Smooth muscle cell (in vitro differentiated cells): ENCODE measurements around the gene APCDD1L. TPM values are rescaled to one million over a fixed set of nuclear protein-coding genes. Genes with fewer than 3 reads are reported as not detected.
A peak's percentile ranks its signal among the peaks of the same experiment; 100 is the strongest.
"Not testable (repeated sequence)": the region's sequence is repeated elsewhere in the genome, so short reads cannot be mapped to it uniquely, and the experiment has no call there.

ENCODE experiments used
- DNase-seq: peaks from one replicate; lab custom pipeline; 2025; ENCODE audit not compliant: unreplicated experiment; lab: John Stamatoyannopoulos, UW
- H2AFZ ChIP-seq: fragments of 200-600 bp; sonication (generic); 2 replicates; pipeline ENCODE4 v1.6.0; 2016; ENCODE audit warnings: antibody characterized with exemption, low read depth, mild to moderate bottlenecking
- H3F3A ChIP-seq: fragments of 200-600 bp; sonication (generic); 2 replicates; pipeline ENCODE4 v1.6.0; 2017; ENCODE audit warnings: antibody characterized with exemption, low read depth
- H3K27ac ChIP-seq: fragments of 200-600 bp; sonication (generic); 2 replicates; pipeline ENCODE4 v1.5.1; 2016; ENCODE audit warnings: low read depth, mild to moderate bottlenecking
- H3K27me3 ChIP-seq: fragments of 200-600 bp; sonication (generic); 2 replicates; pipeline ENCODE4 v1.6.1; 2016; ENCODE audit warnings: low read depth, mild to moderate bottlenecking
- H3K36me3 ChIP-seq: fragments of 200-600 bp; sonication (generic); 2 replicates; pipeline ENCODE4 v1.5.1; 2016; ENCODE audit warnings: low read depth
- H3K4me1 ChIP-seq: fragments of 200-600 bp; sonication (generic); 2 replicates; pipeline ENCODE4 v1.5.1; 2016; ENCODE audit warnings: low read depth
- H3K4me2 ChIP-seq: fragments of 200-600 bp; sonication (generic); 2 replicates; pipeline ENCODE4 v1.6.0; 2016; ENCODE audit warnings: mild to moderate bottlenecking
- H3K4me3 ChIP-seq: fragments of 200-600 bp; sonication (generic); 2 replicates; pipeline ENCODE4 v1.5.1; 2016; ENCODE audit warnings: mild to moderate bottlenecking
- H3K79me2 ChIP-seq: fragments of 200-600 bp; sonication (generic); 2 replicates; pipeline ENCODE4 v1.6.0; 2016; ENCODE audit warnings: low read depth, mild to moderate bottlenecking
- H3K9ac ChIP-seq: fragments of 200-600 bp; sonication (generic); 2 replicates; pipeline ENCODE4 v1.6.0; 2016; ENCODE audit warnings: low read depth
- H3K9me3 ChIP-seq: fragments of 200-600 bp; sonication (generic); replicated peaks from 2 replicates; pipeline ENCODE4 v1.5.1; 2016; ENCODE audit warnings: low read depth
- H4K20me1 ChIP-seq: fragments of 200-600 bp; sonication (generic); 2 replicates; pipeline ENCODE4 v1.6.0; 2016; ENCODE audit warnings: low read depth
- WGBS: methylation state at CpG from one replicate; pipeline ENCODE4 v1.1.7; 2016; ENCODE audit warnings: low lambda C conversion rate; 5-methylcytosine and 5-hydroxymethylcytosine counted together
- polyA plus RNA-seq: library from polyadenylated mRNA; unstranded; fragments of >200 nt; fragmentation: Nextera tagmentation; extraction: Ambion mirVana; gene quantifications from 2 replicates; pipeline ENCODE4 v1.2.1, GENCODE V29; 2016
- total RNA-seq: library from RNA; depleted of rRNA; stranded (reverse); fragments of >200 nt; gene quantifications from 2 replicates; pipeline ENCODE4 v1.2.3, GENCODE V29; 2014
- TF ChIP-seq, protein P1 (sequence below): fragments of 200-600 bp; sonication (generic); IDR thresholded peaks from 2 replicates; pipeline ENCODE4 v1.5.1; 2017; ENCODE audit warnings: borderline replicate concordance, mild to moderate bottlenecking, antibody characterized with exemption; ENCODE audit not compliant: insufficient read depth, poor library complexity, severe bottlenecking

APCDD1L gene
- total and polyA plus RNA-seq, 2 experiments from 2014 or later = 9.4 to 18.3 TPM

DNA sequence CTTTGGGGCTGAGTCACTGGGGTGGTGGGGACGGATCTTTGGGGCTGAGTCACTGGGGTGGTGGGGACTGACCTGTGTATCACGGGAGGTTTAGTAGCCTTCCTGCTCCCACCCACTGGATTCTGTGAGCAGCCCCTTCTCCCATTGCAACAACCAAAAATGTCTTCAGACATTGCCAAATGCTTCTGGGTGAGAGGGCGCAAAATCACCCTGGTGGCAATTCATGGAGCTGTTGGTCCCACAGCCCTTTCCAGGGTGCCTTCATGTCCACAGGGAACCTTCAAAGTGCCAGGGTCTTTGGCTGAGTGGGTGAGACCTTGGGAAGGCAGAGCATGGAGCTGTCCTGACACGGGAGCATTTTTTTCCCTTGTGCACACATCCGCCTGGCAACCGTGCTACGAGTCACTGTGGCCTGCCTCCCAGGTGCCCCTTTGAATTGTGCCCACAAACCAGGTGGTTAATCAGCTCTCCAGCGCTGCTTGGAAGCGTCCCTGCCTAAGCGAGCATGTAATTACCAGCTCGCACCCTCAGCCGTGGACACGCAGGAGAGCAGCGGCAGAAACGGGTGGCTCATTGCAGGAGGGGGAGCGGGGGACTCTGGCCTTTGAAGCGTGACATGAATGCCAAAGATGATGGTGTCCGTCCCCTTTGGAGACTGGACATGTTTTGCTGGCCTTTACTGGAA lies 27.4 kb upstream of the APCDD1L start:
- Histone ChIP-seq H4K20me1 (no peaks in the 10 kb centered on the region), H3K4me3 (no peak overlapping the region), H3K36me3 (no peaks in the 10 kb centered on the region), H3K9me3 (no peaks in the 10 kb centered on the region), H3F3A (peaks cover 6% of the 10 kb centered on the region), H3K4me2 (no peak overlapping the region), H3K4me1 (peaks cover 14% of the 10 kb centered on the region), H3K79me2 (no peaks in the 10 kb centered on the region), H2AFZ (no peak overlapping the region), H3K27ac (peak overlapping the region; percentile 82), H3K9ac (peak overlapping the region; percentile 51), H3K27me3 (no peaks in the 10 kb centered on the region)
- DNase-seq = no peak
- 85% methylated on average over 17 of the region's 18 CpGs for WGBS
- TF ChIP-seq, protein P1, sequence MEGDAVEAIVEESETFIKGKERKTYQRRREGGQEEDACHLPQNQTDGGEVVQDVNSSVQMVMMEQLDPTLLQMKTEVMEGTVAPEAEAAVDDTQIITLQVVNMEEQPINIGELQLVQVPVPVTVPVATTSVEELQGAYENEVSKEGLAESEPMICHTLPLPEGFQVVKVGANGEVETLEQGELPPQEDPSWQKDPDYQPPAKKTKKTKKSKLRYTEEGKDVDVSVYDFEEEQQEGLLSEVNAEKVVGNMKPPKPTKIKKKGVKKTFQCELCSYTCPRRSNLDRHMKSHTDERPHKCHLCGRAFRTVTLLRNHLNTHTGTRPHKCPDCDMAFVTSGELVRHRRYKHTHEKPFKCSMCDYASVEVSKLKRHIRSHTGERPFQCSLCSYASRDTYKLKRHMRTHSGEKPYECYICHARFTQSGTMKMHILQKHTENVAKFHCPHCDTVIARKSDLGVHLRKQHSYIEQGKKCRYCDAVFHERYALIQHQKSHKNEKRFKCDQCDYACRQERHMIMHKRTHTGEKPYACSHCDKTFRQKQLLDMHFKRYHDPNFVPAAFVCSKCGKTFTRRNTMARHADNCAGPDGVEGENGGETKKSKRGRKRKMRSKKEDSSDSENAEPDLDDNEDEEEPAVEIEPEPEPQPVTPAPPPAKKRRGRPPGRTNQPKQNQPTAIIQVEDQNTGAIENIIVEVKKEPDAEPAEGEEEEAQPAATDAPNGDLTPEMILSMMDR = no peak

DNA sequence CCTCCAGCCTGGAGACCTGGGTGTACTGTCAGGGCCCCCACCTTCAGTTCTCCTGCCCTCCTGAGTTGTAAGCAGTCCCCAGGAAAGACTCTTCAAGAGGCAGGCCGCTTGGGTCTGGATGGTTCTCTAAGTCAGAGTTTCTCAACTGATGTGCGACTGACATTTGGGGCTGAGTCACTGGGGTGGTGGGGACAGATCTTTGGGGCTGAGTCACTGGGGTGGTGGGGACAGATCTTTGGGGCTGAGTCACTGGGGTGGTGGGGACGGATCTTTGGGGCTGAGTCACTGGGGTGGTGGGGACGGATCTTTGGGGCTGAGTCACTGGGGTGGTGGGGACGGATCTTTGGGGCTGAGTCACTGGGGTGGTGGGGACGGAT lies 26.8 kb upstream of the APCDD1L start:
- H3F3A ChIP-seq, H3K4me1 ChIP-seq: not testable (repeated sequence)

GRCh38 chr20:58538752-58539151 lies 23.6 kb upstream of the APCDD1L start:
- H3K36me3 ChIP-seq = no peaks in the 10 kb centered on the region
- WGBS = 88% methylated on average over 2 of the region's 2 CpGs
- no peak overlapping the region for H3K27ac ChIP-seq
- TF ChIP-seq, protein P1 = no peak
- H4K20me1 ChIP-seq = no peaks in the 10 kb centered on the region
- no peak overlapping the region for H3K4me3 ChIP-seq
- peaks cover 1% of the 10 kb centered on the region for H3K4me1 ChIP-seq
- H3K4me2 ChIP-seq = no peak overlapping the region
- H3K9ac ChIP-seq = no peak overlapping the region
- no peaks in the 10 kb centered on the region for H3K9me3 ChIP-seq
- H3K79me2 ChIP-seq = no peaks in the 10 kb centered on the region
- no peak for DNase-seq
- no peaks in the 10 kb centered on the region for H3K27me3 ChIP-seq
- H2AFZ ChIP-seq = no peak overlapping the region
- peaks cover 6% of the 10 kb centered on the region for H3F3A ChIP-seq

More for the DNA sequence above, 26.8 kb upstream of the APCDD1L start:
- not testable (repeated sequence) for DNase-seq, H3K4me3 ChIP-seq, H4K20me1 ChIP-seq, H3K27me3 ChIP-seq, H3K9me3 ChIP-seq, H2AFZ ChIP-seq, H3K9ac ChIP-seq, H3K36me3 ChIP-seq, H3K79me2 ChIP-seq
- peak overlapping the region; percentile 37 for H3K4me2 ChIP-seq
- 52% methylated on average over 2 of the region's 6 CpGs for WGBS
- H3K27ac ChIP-seq = peak overlapping the region; percentile 69

DNA sequence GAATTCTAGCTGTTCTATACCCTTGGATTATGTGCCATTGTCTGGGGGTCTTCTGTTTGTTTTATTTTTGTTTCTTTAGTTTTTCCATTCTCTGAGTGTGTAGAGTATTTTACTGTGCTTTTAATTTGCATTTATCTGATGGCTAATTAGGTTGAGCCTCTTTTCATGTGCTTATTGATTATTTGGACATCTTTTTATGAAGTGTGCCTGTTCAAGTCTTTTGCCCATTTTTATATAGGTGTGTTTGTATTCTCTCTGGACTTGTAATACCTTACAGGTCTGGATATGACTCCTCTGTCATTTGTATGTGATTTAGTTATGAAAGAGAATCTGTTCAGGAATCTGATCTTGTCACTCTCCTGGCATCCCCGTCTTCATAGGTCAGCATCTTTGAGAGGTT lies 22.6 kb upstream of the APCDD1L start:
- no peaks in the 10 kb centered on the region for H3K27me3 ChIP-seq
- no peak overlapping the region for H3K4me2 ChIP-seq
- TF ChIP-seq, protein P1 = no peak
- no peaks in the 10 kb centered on the region for H3K4me1 ChIP-seq
- no peak overlapping the region for H3K27ac ChIP-seq
- no peaks in the 10 kb centered on the region for H3K9me3 ChIP-seq
- no peak overlapping the region for H3K9ac ChIP-seq
- 35% methylated on average over 1 of the region's 1 CpG for WGBS
- H4K20me1 ChIP-seq = no peaks in the 10 kb centered on the region
- no peaks in the 10 kb centered on the region for H3K79me2 ChIP-seq
- H2AFZ ChIP-seq = no peak overlapping the region
- no peak overlapping the region for H3K4me3 ChIP-seq
- DNase-seq = no peak
- peaks cover 6% of the 10 kb centered on the region for H3F3A ChIP-seq
- no peaks in the 10 kb centered on the region for H3K36me3 ChIP-seq
